Glomerular visceral epithelial cell (primary cell): ENCODE data around the gene CBY2.
"Not testable (repeated sequence)": the region's sequence is repeated elsewhere in the genome, so short reads cannot be mapped to it uniquely, and the experiment has no call there.

Source experiments
- DNase-seq: peaks from one replicate; pipeline ENCODE4 v3.0.0-alpha.2; 2016; ENCODE audit errors: extremely low spot score

Gene CBY2

GRCh38 chr13:45702088-45702487, at the start of gene CBY2:
Gene CBY2, plus strand, starts transcription at chr13:45702320. Its CDS starts 71 bp downstream, at chr13:45702391.
- no peak for DNase-seq

GRCh38 chr13:45654633-45655349, 47.3 kb upstream of the CBY2 start:
- no peak for DNase-seq

GRCh38 chr13:45658586-45659235, 43.4 kb upstream of the CBY2 start:
- peak; percentile 10 for DNase-seq

GRCh38 chr13:45659536-45659935, 42.6 kb upstream of the CBY2 start:
- no peak for DNase-seq

- not testable (repeated sequence) for DNase-seq
Observed at GRCh38 chr13:45660458-45660857, 41.7 kb upstream of the CBY2 start.

- DNase-seq = no peak
Observed at GRCh38 chr13:45662162-45662561, 40.0 kb upstream of the CBY2 start.

GRCh38 chr13:45662903-45663302, 39.2 kb upstream of the CBY2 start:
- DNase-seq = not testable (repeated sequence)

- not testable (repeated sequence) for DNase-seq
Observed at GRCh38 chr13:45669626-45670025, 32.5 kb upstream of the CBY2 start.

GRCh38 chr13:45670189-45670885, 31.8 kb upstream of the CBY2 start:
- DNase-seq = no peak

- DNase-seq = peak; percentile 94
Observed at GRCh38 chr13:45674908-45675307, 27.2 kb upstream of the CBY2 start.

- no peak for DNase-seq
Observed at GRCh38 chr13:45678282-45678681, 23.8 kb upstream of the CBY2 start.

- no peak for DNase-seq
Observed at GRCh38 chr13:45681113-45681512, 21.0 kb upstream of the CBY2 start.

- no peak for DNase-seq
Observed at GRCh38 chr13:45682494-45683008, 19.6 kb upstream of the CBY2 start.

GRCh38 chr13:45683701-45684100, 18.4 kb upstream of the CBY2 start:
- DNase-seq = no peak

- no peak for DNase-seq
Observed at GRCh38 chr13:45688577-45688976, 13.5 kb upstream of the CBY2 start.

GRCh38 chr13:45690636-45691035, 11.5 kb upstream of the CBY2 start:
- DNase-seq = no peak

GRCh38 chr13:45691251-45691650, 10.9 kb upstream of the CBY2 start:
- DNase-seq = no peak

GRCh38 chr13:45691667-45692066, 10.5 kb upstream of the CBY2 start:
- DNase-seq = no peak

GRCh38 chr13:45695198-45695730, 6.9 kb upstream of the CBY2 start:
- DNase-seq = no peak

- DNase-seq = no peak
Observed at GRCh38 chr13:45696610-45697226, 5.4 kb upstream of the CBY2 start.

GRCh38 chr13:45700971-45701900, 884 bp upstream of the CBY2 start:
- no peak for DNase-seq
